HG02623 (cell line): ENCODE results near the gene KCNJ18.
"Not testable (repeated sequence)": the region's sequence is repeated elsewhere in the genome, so short reads cannot be mapped to it uniquely, and the experiment has no call there.

ENCODE experiments used
- ATAC-seq: cut with Tn5 transposase; IDR thresholded peaks from one replicate; pipeline ENCODE4 v1.9.1; 2021; ENCODE audit warnings: moderate library complexity; ENCODE audit not compliant: unreplicated experiment

Gene KCNJ18

DNA sequence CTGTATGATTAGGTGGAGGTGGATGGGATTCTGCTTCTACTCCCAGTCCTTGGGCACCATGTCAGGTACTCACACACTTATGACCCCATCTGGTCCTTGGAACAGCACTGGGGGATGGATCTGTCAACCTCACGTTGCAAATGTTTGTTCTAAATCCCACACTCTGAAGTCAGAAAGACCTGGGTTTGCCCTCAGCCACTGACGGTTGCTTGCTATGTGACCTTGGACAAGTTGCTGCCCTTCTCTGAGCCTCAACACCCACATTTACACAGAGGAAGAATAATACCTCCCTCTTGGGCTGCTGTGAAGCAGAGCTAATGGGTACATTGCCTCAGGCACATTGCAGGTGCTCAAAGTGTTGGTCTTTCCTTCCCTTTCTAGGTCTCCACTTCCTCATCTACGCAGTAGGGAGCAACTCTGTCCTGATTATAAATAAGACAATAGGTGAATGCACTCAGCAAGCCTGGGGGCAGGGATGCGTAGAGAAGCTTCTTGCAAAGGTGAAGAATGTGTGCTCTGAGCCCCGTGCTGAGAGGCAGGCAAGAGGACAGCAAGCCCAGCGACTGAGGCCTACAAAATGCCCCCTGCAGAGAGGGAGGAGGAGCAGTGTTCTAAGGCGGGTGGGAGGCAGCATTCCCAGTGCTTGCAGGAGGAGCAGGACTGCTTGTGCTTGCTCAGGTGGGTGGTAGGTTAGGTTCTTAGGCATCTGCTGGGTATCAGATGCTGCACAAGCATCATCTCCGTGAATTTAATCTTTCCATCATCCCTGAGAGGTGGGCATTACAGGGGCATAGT, 21.8 kb upstream of the KCNJ18 start:
- ATAC-seq = not testable (repeated sequence)

GRCh38 chr17:21671437-21671836, 20.9 kb upstream of the KCNJ18 start:
- ATAC-seq = not testable (repeated sequence)

GRCh38 chr17:21671871-21672270, 20.5 kb upstream of the KCNJ18 start:
- not testable (repeated sequence) for ATAC-seq

GRCh38 chr17:21673451-21674241, 18.7 kb upstream of the KCNJ18 start:
- not testable (repeated sequence) for ATAC-seq

DNA sequence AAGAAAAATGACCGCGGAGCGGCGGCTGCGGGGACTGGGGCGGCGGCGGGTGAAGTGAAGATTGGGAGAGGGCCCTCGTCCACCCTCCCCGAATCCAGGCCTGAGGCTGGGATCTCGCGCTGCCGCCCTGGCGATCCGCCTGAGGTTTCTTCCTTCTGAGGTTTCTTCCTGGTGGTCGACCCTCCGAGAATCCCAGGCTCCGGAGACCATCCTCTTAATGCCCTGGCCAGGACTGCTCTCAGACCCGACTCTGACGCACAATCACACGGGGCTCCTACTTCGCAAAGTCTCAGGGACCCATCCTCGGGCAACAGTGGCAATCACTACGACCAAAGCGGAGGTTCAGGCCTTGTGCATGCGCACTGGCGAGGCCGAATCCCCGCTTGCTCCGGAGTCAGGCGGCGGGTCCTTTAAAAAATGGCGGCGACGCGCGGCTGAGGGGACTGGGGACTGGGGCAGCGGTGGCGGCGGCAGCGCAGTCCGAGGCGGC, 18.0 kb upstream of the KCNJ18 start:
- no peak for ATAC-seq

DNA sequence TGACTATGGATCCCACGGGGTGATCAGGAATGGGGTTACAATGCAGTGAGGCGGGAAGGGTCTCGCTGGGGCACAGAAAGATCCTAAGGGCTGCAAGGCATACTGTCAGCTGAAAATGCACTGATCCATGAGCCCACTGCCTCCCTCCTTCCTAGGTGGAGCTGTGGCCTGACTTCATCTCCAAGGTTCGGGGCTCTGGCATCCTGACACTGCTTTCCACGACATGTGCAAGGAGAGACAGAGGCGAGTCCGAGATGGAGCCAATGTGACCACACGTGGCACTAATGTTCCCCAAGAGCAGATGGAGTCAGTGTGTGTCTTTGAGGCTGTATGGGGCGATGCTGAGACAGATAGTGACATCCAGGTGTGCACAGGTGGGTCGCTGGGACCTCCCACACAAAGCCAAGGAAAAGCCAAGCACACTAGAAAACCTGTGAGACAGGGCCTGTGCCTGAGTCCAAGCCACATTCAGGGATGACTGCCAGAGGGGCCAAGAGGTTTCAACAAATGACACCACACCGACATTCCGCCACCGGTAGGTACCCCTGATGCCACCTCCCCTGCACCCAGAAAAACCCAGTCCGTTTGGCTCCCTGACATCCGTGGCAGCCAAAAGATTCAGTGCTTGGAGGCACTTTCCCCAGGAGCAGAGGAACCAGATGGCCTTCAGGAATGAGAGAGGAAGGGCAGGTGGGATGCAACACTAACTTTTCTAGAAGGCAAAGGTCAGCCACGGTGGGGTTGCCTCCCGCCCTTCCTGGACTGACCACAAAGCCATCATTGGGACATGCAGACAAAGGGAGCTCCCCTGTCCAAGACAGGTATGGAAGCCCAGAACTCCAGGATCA, 17.2 kb upstream of the KCNJ18 start:
- ATAC-seq = not testable (repeated sequence)

GRCh38 chr17:21675739-21676130, 16.6 kb upstream of the KCNJ18 start:
- not testable (repeated sequence) for ATAC-seq

DNA sequence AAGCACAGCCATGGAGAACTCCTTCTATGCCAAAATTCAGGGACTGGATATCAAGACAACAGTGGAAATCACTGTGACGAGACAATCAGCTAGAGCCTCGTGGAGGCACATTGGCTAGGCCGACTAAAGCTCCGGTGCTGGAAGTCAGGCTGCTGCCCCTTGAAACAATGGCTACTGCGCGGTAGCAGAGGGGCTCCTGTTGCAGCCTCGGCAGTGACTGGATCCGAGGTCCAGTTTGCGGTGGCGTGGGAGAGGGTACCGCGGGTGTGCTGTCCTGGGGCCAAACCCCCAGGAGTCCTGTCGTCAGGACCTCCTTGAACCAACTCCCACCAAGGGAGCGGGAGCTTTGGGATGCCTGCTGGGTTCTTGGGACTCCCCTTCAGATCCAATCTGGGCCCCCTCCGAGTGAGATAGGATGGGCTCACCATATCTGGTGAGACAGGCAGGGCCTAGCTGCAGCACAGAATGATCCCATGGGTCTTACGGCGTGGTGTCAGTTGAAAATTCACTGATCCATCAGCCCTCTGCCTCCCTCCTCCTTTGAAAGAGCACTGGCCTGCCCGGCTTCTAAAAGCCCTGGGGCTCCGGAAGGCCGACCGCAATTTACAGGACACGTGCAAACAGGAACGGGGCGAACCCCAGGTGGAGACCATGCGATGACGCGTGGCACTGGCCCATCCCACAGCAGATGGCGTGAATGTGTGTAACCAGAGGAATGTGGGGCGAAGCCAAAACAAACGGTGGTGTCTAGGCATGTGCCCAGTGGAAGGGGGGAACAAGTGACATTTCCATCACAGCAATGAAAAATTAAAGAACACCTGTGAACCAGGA, 15.8 kb upstream of the KCNJ18 start:
- ATAC-seq = no peak

- ATAC-seq = no peak
Measured at GRCh38 chr17:21677126-21677910, 15.0 kb upstream of the KCNJ18 start.

DNA sequence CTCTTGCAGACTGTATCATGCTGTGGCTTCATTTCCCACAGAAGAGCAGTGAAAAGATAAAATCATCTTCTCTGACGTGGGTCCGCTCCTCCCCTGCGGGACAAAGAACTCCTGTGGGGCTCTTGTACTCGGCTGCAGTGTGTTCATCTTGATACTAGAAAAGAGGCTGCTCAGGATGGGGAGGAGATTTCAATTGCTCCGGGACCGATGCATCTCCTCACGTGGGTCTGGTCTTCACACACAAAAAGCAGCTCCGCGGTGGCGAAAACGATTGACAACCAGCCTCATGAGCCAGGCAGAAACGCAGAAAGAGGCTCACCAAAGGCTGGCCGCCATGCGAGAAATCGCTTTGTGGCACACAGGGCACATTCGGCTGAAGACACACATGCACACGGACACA, 14.4 kb upstream of the KCNJ18 start:
- ATAC-seq = no peak

GRCh38 chr17:21678393-21679081, 13.8 kb upstream of the KCNJ18 start:
- no peak for ATAC-seq

DNA sequence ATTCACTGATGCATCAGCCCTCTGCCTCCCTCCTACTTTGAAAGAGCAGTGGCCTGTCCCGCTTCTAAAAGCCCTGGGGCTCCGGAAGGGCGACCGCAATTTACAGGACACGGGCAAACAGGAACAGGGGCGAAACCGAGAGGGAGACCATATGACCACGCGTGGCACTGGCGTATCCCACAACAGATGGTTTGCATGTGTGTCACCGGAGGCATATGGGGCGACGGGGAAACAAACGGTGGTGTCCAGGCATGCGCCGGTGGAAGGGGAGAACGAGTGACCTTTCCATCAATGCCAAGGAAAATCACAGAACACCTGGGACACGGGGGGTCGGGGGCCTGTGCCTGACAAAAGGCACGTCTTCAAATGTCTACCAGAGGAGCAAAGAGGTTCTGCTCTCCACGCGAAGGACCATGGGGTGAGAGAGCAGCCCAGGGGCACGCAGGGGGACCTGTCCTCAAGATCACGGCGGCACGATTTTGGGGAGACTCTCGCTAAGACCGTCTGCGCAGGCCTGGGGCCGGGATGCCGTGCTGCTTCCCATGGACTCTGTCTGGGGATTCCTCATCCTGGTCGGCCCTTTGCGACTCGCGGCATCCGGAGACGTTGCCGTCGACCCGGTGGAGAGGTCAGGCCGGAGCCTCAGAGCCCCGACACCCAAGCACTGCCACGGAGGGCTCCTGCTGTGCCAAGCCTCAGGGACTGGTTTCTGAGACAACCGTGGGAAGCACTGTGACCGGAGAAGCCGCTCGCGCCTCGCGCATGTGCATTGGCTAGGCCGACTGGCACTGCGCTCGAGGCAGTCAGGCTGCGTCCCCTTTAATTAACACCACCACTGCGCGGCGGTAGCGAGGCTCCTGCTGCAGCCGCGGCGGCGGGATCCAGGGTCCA, 12.8 kb upstream of the KCNJ18 start:
- no peak for ATAC-seq

DNA sequence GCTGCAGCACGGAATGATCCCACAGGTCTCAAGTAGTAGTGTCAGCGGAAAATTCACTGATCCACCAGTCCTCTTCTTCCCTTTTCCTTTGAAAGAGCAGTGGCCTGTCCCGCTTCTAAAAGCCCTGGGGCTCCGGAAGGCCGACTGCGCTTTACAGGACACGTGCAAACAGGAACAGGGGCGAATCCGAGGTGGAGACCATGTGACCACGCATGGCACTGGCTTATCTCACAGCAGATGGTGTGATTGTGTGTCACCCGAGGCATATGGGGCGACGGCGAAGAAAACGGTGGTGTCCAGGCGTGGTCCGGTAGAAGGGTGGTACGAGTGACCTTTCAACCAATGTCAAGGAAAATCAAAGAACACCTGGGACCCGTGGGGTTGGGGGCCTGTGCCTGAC, 12.0 kb upstream of the KCNJ18 start:
- no peak for ATAC-seq

- not testable (repeated sequence) for ATAC-seq
Measured at GRCh38 chr17:21680850-21681351, 11.4 kb upstream of the KCNJ18 start.

GRCh38 chr17:21681576-21681975, 10.7 kb upstream of the KCNJ18 start:
- not testable (repeated sequence) for ATAC-seq

DNA sequence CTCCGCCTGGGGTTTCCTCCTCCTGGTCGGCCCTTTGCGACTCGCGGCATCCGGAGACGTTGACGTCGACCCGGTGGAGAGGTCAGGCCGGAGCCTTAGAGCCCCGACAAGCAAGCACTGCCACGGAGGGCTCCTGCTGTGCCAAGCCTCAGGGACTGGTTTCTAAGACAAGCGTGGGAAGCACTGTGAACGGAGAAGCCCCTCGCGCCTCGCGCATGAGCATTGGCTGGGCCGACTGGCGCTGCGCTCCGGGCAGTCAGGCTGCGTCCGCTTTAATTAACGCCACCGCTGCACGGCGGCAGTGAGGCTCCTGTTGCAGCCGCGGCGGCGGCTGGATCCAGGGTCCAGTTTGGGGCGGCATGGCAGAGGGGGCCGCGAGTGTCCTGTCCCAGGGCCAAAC, 10.2 kb upstream of the KCNJ18 start:
- ATAC-seq = not testable (repeated sequence)

DNA sequence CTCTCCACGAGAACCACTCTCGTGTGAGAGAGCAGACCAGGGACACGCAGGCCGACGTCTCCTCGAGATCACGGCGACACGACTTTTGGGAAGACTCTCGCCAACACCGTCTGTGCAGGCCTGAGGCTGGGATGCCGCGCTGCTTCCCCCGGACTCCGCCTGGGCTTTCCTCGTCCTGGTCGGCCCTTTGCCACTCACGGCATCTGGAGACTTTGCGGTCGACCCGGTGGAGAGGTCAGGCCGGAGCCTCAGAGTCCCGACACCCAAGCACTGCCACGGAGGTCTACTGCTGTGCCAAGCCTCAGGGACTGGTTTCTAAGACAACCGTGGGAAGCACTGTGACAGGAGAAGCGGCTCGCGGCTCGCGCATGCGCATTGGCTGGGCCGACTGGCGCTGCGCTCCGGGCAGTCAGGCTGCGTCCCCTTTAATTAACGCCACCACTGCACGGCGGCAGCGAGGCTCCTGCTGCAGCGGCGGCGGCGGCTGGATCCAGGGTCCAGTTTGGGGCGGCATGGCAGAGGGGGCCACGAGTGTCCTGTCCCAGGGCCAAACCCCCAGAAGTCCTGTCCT, 9.1 kb upstream of the KCNJ18 start:
- ATAC-seq = not testable (repeated sequence)
